Gastroesophageal sphincter (tissue), 4 donors: ENCODE measurements around the gene GGT6. TPM values are rescaled to one million over a fixed set of nuclear protein-coding genes. Genes with fewer than 3 reads are reported as not detected.
A peak's percentile ranks its signal among the peaks of the same experiment; 100 is the strongest.

Source experiments
- ATAC-seq: fragments of 150-250 bp; one replicate; pipeline ENCODE4 v1.9.1; 2016; ENCODE audit warnings: mild to moderate bottlenecking, moderate library complexity
- H3K27ac ChIP-seq, 4 donors: fragments of 200-600 bp; sonication (generic) in 3 of 4; 1 replicate in 3 of 4; 2 replicates in 1 of 4; pipeline ENCODE4 v1.5.1; 2016 to 2019
- H3K27me3 ChIP-seq: fragments of 200-600 bp; sonication (generic); one replicate; pipeline ENCODE4 v1.5.1; 2019
- H3K36me3 ChIP-seq, 2 donors: fragments of 200-600 bp; sonication (generic); one replicate each; pipeline ENCODE4 v1.5.1; 2019; ENCODE audit warnings: control low read depth in 1 of 2
- H3K4me1 ChIP-seq, 3 donors: fragments of 200-600 bp; sonication (generic); 1 replicate in 2 of 3; 2 replicates in 1 of 3; pipeline ENCODE4 v1.5.1; 2016 to 2019; ENCODE audit warnings: control low read depth in 2 of 3
- H3K4me3 ChIP-seq, 2 donors: fragments of 200-600 bp; sonication (generic); one replicate each; pipeline ENCODE4 v1.5.1; 2019; ENCODE audit warnings: mild to moderate bottlenecking in 1 of 2, moderate library complexity in 1 of 2
- H3K9me3 ChIP-seq, 3 donors: fragments of 200-600 bp; sonication (generic); one replicate each; pipeline ENCODE4 v1.5.1; 2017 to 2019; ENCODE audit warnings: control low read depth in 2 of 3
- EP300 ChIP-seq: sonication (generic); formaldehyde crosslinking; IDR thresholded peaks from one replicate; pipeline ENCODE4 v1.6.1; 2017; ENCODE audit warnings: antibody characterized with exemption, mild to moderate bottlenecking
- POLR2A ChIP-seq, 2 donors: fragments of 450-650 bp; IDR thresholded peaks; one replicate each; pipeline ENCODE4 v1.6.1; 2017; ENCODE audit warnings: antibody characterized with exemption in 2 of 2, mild to moderate bottlenecking in 2 of 2, moderate library complexity in 1 of 2
- POLR2AphosphoS5 ChIP-seq: sonication (generic); formaldehyde crosslinking; IDR thresholded peaks from one replicate; pipeline ENCODE4 v1.6.1; 2017; ENCODE audit warnings: antibody characterized with exemption
- WGBS, 2 donors: methylation state at CpG; one replicate each; pipeline ENCODE4 v1.1.5; 2018; ENCODE audit warnings: low coverage in 1 of 2; 5-methylcytosine and 5-hydroxymethylcytosine counted together
- total RNA-seq, 4 donors: library from RNA; depleted of rRNA; stranded (reverse); fragments of >200 nt; gene quantifications; one replicate each; pipeline ENCODE4 v1.1.0, GENCODE V29; 2016
- TF ChIP-seq, protein P1 (sequence below), 4 experiments: fragments of 200-600 bp in 2 of 4; fragments of 450-650 bp in 2 of 4; sonication (generic) in 1 of 4; IDR thresholded peaks; one replicate each; pipeline ENCODE4 v1.5.1; 2017 to 2019; ENCODE audit warnings: antibody characterized with exemption in 4 of 4, mild to moderate bottlenecking in 2 of 4, moderate library complexity in 2 of 4

GGT6 gene
- total RNA-seq, 4 donors from 2014 or later = 0.27 to 5.9 (median 0.47) TPM; not detected in 1

DNA sequence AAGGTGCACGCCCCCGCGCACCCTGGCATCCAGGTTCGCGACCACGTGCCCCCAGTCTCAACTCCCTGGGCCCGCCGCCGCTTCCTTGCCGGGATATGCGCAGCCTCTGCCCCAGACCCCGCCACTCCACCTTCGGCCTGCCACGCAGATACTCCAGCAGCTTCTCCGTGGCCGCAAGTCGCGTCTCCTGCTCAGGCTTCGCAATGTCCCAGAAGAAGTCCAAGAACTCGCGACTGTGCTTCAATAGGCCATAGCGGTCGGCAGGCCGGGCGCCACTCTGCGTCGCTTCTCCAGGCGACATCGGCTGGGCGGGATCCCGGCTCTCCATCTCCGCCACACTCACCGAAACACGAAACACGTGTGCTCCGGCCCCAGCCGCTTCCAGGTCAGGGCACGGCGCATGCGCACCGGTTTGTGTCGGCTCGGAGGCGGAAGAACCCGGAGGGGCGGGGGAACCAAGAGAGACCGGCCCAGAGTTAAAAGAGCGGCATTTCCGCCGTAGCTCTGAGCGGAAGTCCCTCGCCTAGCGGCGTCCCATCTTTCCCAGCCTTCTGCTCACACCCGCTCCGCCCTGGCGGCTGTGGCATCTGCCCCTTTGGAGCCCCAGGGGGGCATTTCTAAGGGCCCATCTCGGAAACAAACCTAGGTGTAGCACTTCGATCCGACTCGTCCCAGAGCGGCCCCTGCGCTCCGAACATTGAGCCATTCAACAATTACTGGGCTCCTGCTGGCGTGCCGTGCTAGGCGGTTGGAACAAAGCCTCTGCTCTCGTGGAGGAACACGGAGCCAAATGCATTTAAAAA lies 5.2 kb downstream of the GGT6 start, which contains the start of gene MYBBP1A:
Gene MYBBP1A (minus strand): TSS at position 388 of the 803 bp plus-strand sequence. CDS start 60 bp downstream, at position 328.
- peaks cover 0 to 29% (median 17%) of the 10 kb centered on the region in 3 donors for H3K4me1 ChIP-seq
- H3K27me3 ChIP-seq = no peaks in the 10 kb centered on the region
- no peaks in the 10 kb centered on the region for H3K9me3 ChIP-seq
- peak within 1 kb of the TSS; percentile 70 to 92 for H3K4me3 ChIP-seq
- peaks cover 0 to 39% of the 10 kb centered on the region in 2 donors for H3K36me3 ChIP-seq
- peak within 1 kb of the TSS; percentile 45 to 87 (median 85) for H3K27ac ChIP-seq
- WGBS, 2 donors = 0% methylated on average over 7 to 16 of the region's 69 CpGs
- TF ChIP-seq EP300 = no peak
- TF ChIP-seq POLR2AphosphoS5 = peak; percentile 75
- TF ChIP-seq, protein P1, sequence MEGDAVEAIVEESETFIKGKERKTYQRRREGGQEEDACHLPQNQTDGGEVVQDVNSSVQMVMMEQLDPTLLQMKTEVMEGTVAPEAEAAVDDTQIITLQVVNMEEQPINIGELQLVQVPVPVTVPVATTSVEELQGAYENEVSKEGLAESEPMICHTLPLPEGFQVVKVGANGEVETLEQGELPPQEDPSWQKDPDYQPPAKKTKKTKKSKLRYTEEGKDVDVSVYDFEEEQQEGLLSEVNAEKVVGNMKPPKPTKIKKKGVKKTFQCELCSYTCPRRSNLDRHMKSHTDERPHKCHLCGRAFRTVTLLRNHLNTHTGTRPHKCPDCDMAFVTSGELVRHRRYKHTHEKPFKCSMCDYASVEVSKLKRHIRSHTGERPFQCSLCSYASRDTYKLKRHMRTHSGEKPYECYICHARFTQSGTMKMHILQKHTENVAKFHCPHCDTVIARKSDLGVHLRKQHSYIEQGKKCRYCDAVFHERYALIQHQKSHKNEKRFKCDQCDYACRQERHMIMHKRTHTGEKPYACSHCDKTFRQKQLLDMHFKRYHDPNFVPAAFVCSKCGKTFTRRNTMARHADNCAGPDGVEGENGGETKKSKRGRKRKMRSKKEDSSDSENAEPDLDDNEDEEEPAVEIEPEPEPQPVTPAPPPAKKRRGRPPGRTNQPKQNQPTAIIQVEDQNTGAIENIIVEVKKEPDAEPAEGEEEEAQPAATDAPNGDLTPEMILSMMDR (IDR thresholded peaks at IDR 0.05) = peak in 3 of 4 experiments; percentile 28 to 56 (median 29)
- peak; percentile 51 to 64 for TF ChIP-seq POLR2A (IDR thresholded peaks at IDR 0.05)
- ATAC-seq = peak; percentile 98

DNA sequence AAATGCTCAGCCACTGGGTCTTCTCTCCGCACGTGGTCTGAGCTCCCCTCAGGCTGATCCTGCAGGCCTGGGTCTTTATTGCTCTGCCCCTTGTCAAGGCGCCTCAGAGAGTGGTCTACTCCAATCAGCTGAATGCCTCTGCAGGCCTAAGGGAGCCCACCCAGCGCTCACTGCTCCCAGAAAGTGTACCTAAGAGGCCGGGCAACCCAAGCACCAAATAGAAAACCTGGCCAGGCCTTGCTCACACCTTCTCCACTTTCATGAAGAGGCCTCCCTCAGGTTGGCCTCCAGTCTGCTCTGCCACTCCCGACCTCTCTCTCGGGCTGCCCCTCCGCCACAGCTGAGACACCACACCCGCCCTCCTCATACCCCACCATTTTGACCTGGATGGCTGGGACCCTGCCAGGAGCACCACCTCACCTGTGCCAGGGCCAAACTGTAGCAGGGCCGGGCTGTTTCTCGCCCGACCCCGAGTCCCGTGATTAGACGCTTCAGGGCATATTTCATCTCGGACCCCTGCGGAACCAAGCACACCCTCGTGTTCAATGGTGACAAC lies 5.9 kb downstream of the GGT6 start:
- 0% methylated on average over 1 of the region's 18 CpGs; no CpG with 5 or more reads in 1 of the 2 donors for WGBS, 2 donors
- Histone ChIP-seq H3K9me3 (no peaks in the 10 kb centered on the region), H3K36me3 (peaks cover 0 to 46% of the 10 kb centered on the region in 2 donors), H3K27ac (peak overlapping the region in 3 of 4 donors; percentile 85 to 87 (median 85)), H3K4me1 (peaks cover 0 to 29% (median 17%) of the 10 kb centered on the region in 3 donors), H3K4me3 (peak overlapping the region; percentile 70 to 92), H3K27me3 (no peaks in the 10 kb centered on the region)
- ATAC-seq = no peak
- TF ChIP-seq POLR2AphosphoS5 = no peak
- no peak for TF ChIP-seq POLR2A (IDR thresholded peaks at IDR 0.05)
- TF ChIP-seq EP300 = no peak

DNA sequence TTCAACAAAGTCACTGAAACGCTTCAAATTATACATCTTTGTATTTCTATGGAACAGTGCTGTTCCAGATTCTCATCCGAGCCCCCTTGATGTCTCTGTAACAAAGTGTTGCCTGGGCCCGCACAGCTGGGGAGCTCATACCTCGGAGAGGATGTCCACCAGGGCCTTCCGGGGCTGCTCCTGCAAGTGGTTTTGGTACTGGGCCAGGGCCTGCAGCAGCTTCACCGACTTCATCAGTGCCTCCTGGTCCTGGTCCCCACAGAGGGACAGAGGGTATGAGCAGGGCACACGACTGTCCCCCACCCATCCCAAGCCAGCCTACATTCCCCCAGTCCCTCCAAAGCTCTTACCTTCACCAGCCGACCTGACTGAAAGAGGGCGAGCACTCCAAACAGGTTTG lies 6.7 kb downstream of the GGT6 start:
- WGBS, 2 donors = 70 to 90% methylated on average over 2 of the region's 9 CpGs

DNA sequence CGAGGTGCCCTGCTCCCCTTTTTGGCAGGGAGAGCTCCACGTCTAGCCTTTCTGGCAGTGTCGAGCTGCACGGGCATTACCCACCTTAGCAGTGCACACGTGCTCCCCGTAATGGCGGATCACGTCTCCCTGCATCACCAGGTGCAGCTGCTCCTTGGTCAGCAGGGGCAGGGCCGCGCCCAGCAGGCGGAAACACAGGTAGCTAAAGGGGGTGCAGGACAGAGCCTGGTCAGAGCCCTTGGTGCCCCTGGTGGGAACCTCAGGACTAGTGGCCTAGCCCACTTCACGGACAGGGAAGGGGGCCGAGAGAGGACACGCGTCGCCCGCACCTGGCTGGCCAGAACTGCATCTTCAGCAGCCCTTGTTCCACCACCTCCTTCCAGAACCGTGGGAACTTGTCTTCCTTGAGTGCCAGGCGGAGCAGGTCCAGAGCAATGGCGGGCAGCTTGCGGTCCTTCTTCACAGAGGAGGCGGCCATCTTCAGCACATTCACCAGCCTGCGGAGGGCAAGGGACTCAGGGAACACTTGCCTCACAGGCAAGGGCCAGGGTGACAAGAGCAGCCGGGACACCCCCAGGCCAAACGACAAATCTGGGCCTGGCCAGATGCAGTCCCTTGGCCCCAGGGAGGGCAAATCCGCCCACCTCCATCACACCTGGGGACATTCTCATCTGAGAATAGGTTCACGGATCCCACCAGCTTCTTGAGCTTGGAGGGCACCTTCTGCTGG lies 8.4 kb downstream of the GGT6 start:
- TF ChIP-seq, protein P1 (IDR thresholded peaks at IDR 0.05) = no peak
- TF ChIP-seq POLR2A (IDR thresholded peaks at IDR 0.05) (no peak), POLR2AphosphoS5 (no peak), EP300 (no peak)
- WGBS, 2 donors = 90 to 100% methylated on average over 2 of the region's 27 CpGs
- Histone ChIP-seq H3K27ac (no peak overlapping the region), H3K4me3 (no peak overlapping the region), H3K27me3 (no peaks in the 10 kb centered on the region), H3K4me1 (peaks cover 0 to 29% (median 17%) of the 10 kb centered on the region in 3 donors), H3K36me3 (peaks cover 0 to 72% of the 10 kb centered on the region in 2 donors), H3K9me3 (no peaks in the 10 kb centered on the region)
- ATAC-seq = no peak

More for the DNA sequence above, 6.7 kb downstream of the GGT6 start:
- H3K4me3 ChIP-seq = peak overlapping the region in 1 of 2 donors; percentile 92
- H3K36me3 ChIP-seq = peaks cover 0 to 55% of the 10 kb centered on the region in 2 donors
- no peaks in the 10 kb centered on the region for H3K27me3 ChIP-seq
- peaks cover 0 to 29% (median 17%) of the 10 kb centered on the region in 3 donors for H3K4me1 ChIP-seq
- ATAC-seq = no peak
- H3K9me3 ChIP-seq = no peaks in the 10 kb centered on the region
- TF ChIP-seq POLR2AphosphoS5 = no peak
- no peak for TF ChIP-seq EP300
- TF ChIP-seq, protein P1 (IDR thresholded peaks at IDR 0.05) = no peak
- TF ChIP-seq POLR2A (IDR thresholded peaks at IDR 0.05) = no peak
- no peak overlapping the region for H3K27ac ChIP-seq

DNA sequence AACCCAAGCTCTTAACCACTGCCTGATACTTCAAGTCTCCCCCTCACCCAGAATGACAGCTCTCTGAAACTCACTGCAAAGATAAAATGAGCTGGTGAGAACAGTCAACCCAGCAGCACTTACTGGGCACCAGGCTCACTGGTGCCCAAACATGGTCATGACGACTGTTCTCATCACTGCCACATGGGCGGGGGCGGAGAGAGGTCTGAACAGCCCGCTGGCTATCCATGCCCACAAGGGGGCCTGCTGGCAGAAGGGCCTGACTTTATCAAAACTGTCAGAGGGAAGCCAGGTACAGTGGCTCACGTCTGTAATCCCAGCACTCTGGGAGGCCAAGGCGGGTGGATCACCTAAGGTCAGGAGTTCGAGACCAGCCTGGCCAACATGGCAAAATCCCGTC lies 9.2 kb downstream of the GGT6 start:
- no CpG with 5 or more reads among the region's 8 CpGs for WGBS, 2 donors
- ATAC-seq = no peak
- no peaks in the 10 kb centered on the region for H3K9me3 ChIP-seq
- H3K4me3 ChIP-seq = no peak overlapping the region
- no peak overlapping the region for H3K27ac ChIP-seq
- peaks cover 0 to 25% (median 16%) of the 10 kb centered on the region in 3 donors for H3K4me1 ChIP-seq
- H3K36me3 ChIP-seq = peaks cover 0 to 80% of the 10 kb centered on the region in 2 donors
- TF ChIP-seq POLR2A (IDR thresholded peaks at IDR 0.05) = no peak
- no peaks in the 10 kb centered on the region for H3K27me3 ChIP-seq
